Epithelial cell of esophagus (primary cell): ENCODE results near the gene FAM234A.

Source experiments
- DNase-seq: peaks from one replicate; pipeline ENCODE4 v3.0.0; 2010; ENCODE audit warnings: low read depth
- H3K4me3 ChIP-seq: 2 replicates; pipeline ENCODE4 v1.5.1; 2011; ENCODE audit warnings: mild to moderate bottlenecking, low read length, control low read depth
- TF ChIP-seq, protein P1 (sequence below): IDR thresholded peaks from 2 replicates; pipeline ENCODE4 v1.5.1; 2011; ENCODE audit warnings: low read depth, mild to moderate bottlenecking, low read length, control low read depth, inconsistent platforms; ENCODE audit not compliant: insufficient read depth; ENCODE audit errors: missing control alignments

The FAM234A gene

DNA sequence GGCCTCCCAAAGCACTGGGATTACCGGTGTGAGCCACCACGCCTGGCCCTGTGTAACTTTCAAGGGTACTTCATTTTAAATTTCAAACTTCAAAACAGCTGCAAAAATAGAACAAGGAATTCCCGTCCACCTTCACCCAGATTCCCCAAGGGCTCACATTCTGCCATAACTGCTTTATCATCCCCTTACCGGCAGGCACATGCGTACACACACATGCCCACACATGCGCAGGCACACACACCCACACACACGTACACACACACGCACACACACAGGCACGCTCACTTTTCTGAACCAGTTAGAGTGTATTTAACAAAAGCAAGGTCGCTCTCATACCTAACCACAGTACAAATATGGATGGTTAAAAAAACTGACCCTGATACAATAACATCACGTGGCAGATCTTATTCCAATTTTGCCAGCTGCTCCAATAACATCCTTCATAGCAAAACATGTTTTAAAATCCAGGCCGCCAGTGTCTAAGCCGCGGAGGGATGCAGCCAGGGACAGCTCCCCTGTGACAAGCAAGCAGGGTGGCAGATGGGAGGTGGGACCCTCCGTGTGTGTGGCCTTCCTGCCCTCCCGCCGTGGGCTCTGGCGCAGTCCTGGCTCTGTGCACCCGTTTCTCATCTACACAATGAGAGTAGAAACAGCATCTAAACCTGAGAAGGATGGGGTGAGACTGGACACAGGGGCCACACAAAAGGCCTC lies 71.5 kb downstream of the FAM234A start:
- peak; percentile 84 for DNase-seq
- TF ChIP-seq, protein P1, sequence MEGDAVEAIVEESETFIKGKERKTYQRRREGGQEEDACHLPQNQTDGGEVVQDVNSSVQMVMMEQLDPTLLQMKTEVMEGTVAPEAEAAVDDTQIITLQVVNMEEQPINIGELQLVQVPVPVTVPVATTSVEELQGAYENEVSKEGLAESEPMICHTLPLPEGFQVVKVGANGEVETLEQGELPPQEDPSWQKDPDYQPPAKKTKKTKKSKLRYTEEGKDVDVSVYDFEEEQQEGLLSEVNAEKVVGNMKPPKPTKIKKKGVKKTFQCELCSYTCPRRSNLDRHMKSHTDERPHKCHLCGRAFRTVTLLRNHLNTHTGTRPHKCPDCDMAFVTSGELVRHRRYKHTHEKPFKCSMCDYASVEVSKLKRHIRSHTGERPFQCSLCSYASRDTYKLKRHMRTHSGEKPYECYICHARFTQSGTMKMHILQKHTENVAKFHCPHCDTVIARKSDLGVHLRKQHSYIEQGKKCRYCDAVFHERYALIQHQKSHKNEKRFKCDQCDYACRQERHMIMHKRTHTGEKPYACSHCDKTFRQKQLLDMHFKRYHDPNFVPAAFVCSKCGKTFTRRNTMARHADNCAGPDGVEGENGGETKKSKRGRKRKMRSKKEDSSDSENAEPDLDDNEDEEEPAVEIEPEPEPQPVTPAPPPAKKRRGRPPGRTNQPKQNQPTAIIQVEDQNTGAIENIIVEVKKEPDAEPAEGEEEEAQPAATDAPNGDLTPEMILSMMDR, result no peak
- H3K4me3 ChIP-seq, result no peak overlapping the region

DNA sequence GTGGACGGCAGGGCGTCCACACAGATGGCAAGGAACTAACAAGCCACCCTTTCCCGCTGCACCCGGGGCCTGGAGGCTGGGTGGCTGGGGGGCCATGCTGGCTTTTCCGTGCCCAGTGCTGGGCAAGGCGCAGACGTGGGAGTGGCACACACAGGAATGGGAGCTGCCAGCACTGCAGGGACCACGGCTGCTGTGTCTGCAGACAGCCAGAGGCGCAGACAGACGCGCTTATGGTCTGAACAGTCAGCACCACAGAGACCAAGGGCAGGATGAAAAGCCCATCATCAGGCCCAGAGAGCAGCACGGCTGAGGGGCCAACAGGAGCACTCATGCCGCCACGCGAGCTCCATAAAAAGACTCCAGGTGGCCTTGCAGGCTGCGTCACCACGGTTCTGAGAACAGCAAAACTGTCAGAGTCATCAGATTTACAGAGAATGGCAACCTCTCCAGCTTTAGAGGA lies 72.3 kb downstream of the FAM234A start:
- no peak for DNase-seq
- TF ChIP-seq, protein P1, result no peak

DNA sequence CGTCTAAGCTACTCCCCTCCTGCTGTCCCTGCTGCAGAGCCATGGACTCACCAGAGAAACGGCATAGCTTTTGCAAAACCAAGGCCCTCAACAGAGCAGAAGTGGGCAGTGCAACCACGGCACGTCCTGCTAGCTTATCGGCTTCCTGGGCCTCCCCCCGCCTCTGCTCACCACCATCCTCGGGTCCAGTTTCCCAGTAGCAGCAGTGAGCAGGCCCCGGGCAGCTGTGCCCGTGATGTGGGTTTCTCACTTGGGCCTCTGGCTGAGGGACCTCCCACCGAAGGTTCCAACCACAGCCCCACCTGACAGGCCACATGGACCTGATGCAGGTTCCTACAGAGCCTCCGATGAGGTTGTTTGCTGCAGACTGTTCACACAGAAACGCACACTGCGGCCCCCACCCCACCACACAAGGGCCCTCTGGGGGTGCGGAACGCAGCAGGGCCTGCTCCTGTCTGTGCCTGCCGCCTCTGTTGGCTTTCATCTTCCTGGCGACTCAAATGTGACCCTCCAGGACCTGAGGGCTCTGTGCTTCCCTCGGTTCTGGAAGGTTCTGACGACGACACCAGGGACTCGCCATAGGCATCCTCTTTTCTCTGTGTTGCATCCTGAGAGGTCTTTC lies 73.2 kb downstream of the FAM234A start:
- TF ChIP-seq, protein P1, result no peak
- no peak overlapping the region for H3K4me3 ChIP-seq
- no peak for DNase-seq

More for the DNA sequence above, 72.3 kb downstream of the FAM234A start:
- H3K4me3 ChIP-seq, result no peak overlapping the region

DNA sequence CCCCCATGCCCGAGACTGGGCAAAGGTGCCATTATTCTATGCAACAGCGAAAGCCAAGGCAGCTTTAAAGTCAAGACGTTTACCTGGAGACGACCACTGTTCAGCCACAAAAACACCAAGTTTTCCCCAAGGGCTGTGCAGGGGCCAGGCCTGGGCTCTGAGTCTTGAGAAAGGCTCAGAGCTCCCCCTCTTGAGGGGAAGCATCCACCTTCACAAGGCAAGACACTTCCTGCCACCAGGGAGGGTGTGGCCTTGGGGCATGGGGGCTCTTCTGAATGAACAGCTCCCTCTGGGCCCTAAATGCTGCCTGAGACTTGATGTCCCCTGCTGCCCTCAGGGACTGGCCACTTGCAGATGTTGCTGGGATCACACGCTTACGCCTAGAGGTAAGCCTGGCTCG lies 74.9 kb downstream of the FAM234A start:
- DNase-seq, result no peak
- TF ChIP-seq, protein P1, result no peak
- no peak overlapping the region for H3K4me3 ChIP-seq

DNA sequence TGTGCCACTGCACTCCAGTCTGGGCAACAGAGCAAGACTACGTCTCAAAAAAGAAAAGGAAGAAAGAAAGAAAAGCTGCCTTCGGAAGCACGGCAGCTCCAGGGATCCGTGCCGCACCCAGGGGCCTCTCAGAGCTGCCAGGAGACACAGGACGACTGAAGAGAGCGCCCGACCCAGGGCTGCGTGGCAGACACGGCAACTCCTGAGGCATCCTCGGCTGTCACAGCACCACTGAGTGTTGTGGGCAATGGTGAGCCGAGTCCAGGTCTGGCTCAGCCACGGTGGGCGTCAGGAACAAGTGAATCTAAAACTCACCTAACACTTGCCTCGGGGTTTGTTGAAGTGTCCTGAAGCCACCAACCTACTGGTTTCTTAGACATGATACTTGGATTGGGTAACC lies 77.1 kb downstream of the FAM234A start:
- no peak for DNase-seq
- TF ChIP-seq, protein P1, result no peak
- H3K4me3 ChIP-seq, result no peak overlapping the region

DNA sequence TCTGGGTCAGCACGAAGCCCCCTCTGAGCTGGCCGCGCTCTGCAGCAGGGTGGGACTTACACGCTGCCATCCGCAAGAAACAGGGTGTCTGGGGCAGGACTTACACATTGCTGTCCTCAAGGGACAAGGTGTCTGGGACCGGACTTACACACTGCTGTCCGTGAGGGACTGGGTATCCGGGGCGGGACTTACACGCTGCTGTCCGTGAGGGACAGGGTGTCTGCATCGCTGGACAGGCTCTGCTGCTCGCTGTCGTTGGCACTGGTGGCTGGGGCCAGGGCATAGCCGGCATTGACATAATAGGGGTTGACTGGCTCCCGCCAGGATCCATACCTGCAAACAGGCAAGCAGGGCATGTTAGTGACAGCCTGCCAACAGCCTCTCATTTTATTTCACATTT lies 79.7 kb downstream of the FAM234A start:
- no peak for DNase-seq
- H3K4me3 ChIP-seq, result no peak overlapping the region
- TF ChIP-seq, protein P1, result no peak
